Transverse colon (tissue), 4 donors: ENCODE results near the gene DPAGT1. TPM values are rescaled to one million over a fixed set of nuclear protein-coding genes. Genes with fewer than 3 reads are reported as not detected.

Source experiments
- DNase-seq: peaks from one replicate; pipeline ENCODE4 v3.0.0-alpha.2; 2019
- H3K27ac ChIP-seq, 4 donors: fragments of 200-600 bp; sonication (generic); 2 replicates each; pipeline ENCODE4 v1.5.1; 2016 to 2018; ENCODE audit warnings: inconsistent platforms in 4 of 4
- H3K27me3 ChIP-seq: fragments of 200-600 bp; sonication (generic); 2 replicates; pipeline ENCODE4 v1.5.1; 2017; ENCODE audit warnings: inconsistent platforms
- H3K36me3 ChIP-seq, 4 donors: fragments of 200-600 bp; sonication (generic); 2 replicates each; pipeline ENCODE4 v1.5.1; 2017 to 2019; ENCODE audit warnings: inconsistent platforms in 4 of 4
- H3K4me1 ChIP-seq, 4 donors: fragments of 200-600 bp; sonication (generic); 2 replicates each; pipeline ENCODE4 v1.5.1; 2017 to 2020; ENCODE audit warnings: inconsistent platforms in 4 of 4
- H3K4me3 ChIP-seq, 4 donors: fragments of 200-600 bp; sonication (generic); 1 replicate in 1 of 4; 2 replicates in 3 of 4; pipeline versions ENCODE4 v1.5.1 to v1.6.1; 2017 to 2019; ENCODE audit warnings: inconsistent platforms in 4 of 4
- H3K9me3 ChIP-seq, 2 donors: fragments of 200-600 bp; sonication (generic); 2 replicates each; pipeline ENCODE4 v1.5.1; 2017 to 2019; ENCODE audit warnings: inconsistent platforms in 2 of 2
- EP300 ChIP-seq: sonication (generic); formaldehyde crosslinking; IDR thresholded peaks from one replicate; pipeline ENCODE4 v1.6.1; 2017; ENCODE audit warnings: antibody characterized with exemption, low read depth
- POLR2A ChIP-seq: fragments of 450-650 bp; IDR thresholded peaks from one replicate; pipeline ENCODE4 v1.6.1; 2016; ENCODE audit warnings: antibody characterized with exemption, mild to moderate bottlenecking, moderate library complexity
- POLR2AphosphoS5 ChIP-seq, 3 donors: sonication (generic); formaldehyde crosslinking; IDR thresholded peaks; one replicate each; pipeline ENCODE4 v1.6.1; 2016; ENCODE audit warnings: antibody characterized with exemption in 3 of 3
- WGBS, 2 donors: methylation state at CpG; one replicate each; pipeline ENCODE4 v1.1.5; 2018; ENCODE audit warnings: low coverage in 1 of 2; 5-methylcytosine and 5-hydroxymethylcytosine counted together
- in situ Hi-C, 4 donors: fragments of 200-750 bp; cut with MboI; loops; one replicate each; pipeline versions ENCODE4 v1.15.0 to v1.15.1; 2017; ENCODE audit warnings: low sequenced_read_pairs in 3 of 4, low pct_ligation_motif_present in 1 of 4, low pct_unique_long_range_greater_than_20kb in 1 of 4
- intact Hi-C: fragments of 100-400 bp; cut with DNase I; formaldehyde crosslinking; loops from one replicate; pipeline ENCODE4 v1.15.1; 2023; ENCODE audit warnings: low total_unique reads
- total RNA-seq, 4 donors: library from RNA; depleted of rRNA; stranded (reverse); fragments of >200 nt; gene quantifications; one replicate each; pipeline ENCODE4 v1.1.0, GENCODE V29; 2016
- TF ChIP-seq, protein P1 (sequence below), 5 experiments: fragments of 200-600 bp in 3 of 5; fragments of 450-650 bp in 2 of 5; sonication (generic) in 3 of 5; IDR thresholded peaks; 1 replicate in 2 of 5; 2 replicates in 3 of 5; pipeline ENCODE4 v1.5.1; 2016 to 2017; ENCODE audit warnings: antibody characterized with exemption in 5 of 5, inconsistent platforms in 3 of 5, mild to moderate bottlenecking in 2 of 5, moderate library complexity in 1 of 5

Gene DPAGT1
- 10 to 100 TPM in 3 of 4 donors, 1 to 10 TPM in 1; 4.5 to 63.9 (median 26.3) TPM for total RNA-seq

- TF ChIP-seq POLR2AphosphoS5 (IDR thresholded peaks at IDR 0.05) (peak; percentile 48 to 59 (median 54)), POLR2A (no peak)
- Histone ChIP-seq H3K36me3 (peaks cover 0 to 9% (median 1%) of the 10 kb centered on the region in 4 donors), H3K4me3 (peak within 1 kb of the TSS; percentile 61 to 84 (median 66)), H3K4me1 (peaks cover 18 to 38% (median 24%) of the 10 kb centered on the region in 4 donors), H3K9me3 (no peaks in the 10 kb centered on the region), H3K27ac (peak within 1 kb of the TSS; percentile 93 to 98 (median 97)), H3K27me3 (no peaks in the 10 kb centered on the region)
- intact Hi-C loops = no loop called here
- DNase-seq = peak; percentile 92
- 0% methylated on average over 18 to 32 of the region's 32 CpGs for WGBS, 2 donors
- in situ Hi-C loops = no loop called here
Observed at GRCh38 chr11:119101759-119102423, at the start of gene DPAGT1. DPAGT1 (minus strand) TSS chr11:119101853; CDS start chr11:119101655, 198 bp downstream.

GRCh38 chr11:119149786-119150275, 48.2 kb upstream of the DPAGT1 start:
- peak overlapping the region in 3 of 4 donors; percentile 48 to 67 (median 54) for H3K4me3 ChIP-seq
- H3K27ac ChIP-seq = no peak overlapping the region
- 40% methylated on average over 30 of the region's 33 CpGs; no CpG with 5 or more reads in 1 of the 2 donors for WGBS, 2 donors
- intact Hi-C loops = no loop called here
- no peak for DNase-seq
- H3K36me3 ChIP-seq = no peaks in the 10 kb centered on the region
- H3K4me1 ChIP-seq = peaks cover 0 to 17% (median 14%) of the 10 kb centered on the region in 4 donors
- H3K9me3 ChIP-seq = no peaks in the 10 kb centered on the region
- in situ Hi-C loops = no loop called here
- H3K27me3 ChIP-seq = peaks cover 51% of the 10 kb centered on the region
- TF ChIP-seq POLR2AphosphoS5 (IDR thresholded peaks at IDR 0.05) = no peak
- TF ChIP-seq, protein P1, sequence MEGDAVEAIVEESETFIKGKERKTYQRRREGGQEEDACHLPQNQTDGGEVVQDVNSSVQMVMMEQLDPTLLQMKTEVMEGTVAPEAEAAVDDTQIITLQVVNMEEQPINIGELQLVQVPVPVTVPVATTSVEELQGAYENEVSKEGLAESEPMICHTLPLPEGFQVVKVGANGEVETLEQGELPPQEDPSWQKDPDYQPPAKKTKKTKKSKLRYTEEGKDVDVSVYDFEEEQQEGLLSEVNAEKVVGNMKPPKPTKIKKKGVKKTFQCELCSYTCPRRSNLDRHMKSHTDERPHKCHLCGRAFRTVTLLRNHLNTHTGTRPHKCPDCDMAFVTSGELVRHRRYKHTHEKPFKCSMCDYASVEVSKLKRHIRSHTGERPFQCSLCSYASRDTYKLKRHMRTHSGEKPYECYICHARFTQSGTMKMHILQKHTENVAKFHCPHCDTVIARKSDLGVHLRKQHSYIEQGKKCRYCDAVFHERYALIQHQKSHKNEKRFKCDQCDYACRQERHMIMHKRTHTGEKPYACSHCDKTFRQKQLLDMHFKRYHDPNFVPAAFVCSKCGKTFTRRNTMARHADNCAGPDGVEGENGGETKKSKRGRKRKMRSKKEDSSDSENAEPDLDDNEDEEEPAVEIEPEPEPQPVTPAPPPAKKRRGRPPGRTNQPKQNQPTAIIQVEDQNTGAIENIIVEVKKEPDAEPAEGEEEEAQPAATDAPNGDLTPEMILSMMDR (IDR thresholded peaks at IDR 0.05) = no peak

DNA sequence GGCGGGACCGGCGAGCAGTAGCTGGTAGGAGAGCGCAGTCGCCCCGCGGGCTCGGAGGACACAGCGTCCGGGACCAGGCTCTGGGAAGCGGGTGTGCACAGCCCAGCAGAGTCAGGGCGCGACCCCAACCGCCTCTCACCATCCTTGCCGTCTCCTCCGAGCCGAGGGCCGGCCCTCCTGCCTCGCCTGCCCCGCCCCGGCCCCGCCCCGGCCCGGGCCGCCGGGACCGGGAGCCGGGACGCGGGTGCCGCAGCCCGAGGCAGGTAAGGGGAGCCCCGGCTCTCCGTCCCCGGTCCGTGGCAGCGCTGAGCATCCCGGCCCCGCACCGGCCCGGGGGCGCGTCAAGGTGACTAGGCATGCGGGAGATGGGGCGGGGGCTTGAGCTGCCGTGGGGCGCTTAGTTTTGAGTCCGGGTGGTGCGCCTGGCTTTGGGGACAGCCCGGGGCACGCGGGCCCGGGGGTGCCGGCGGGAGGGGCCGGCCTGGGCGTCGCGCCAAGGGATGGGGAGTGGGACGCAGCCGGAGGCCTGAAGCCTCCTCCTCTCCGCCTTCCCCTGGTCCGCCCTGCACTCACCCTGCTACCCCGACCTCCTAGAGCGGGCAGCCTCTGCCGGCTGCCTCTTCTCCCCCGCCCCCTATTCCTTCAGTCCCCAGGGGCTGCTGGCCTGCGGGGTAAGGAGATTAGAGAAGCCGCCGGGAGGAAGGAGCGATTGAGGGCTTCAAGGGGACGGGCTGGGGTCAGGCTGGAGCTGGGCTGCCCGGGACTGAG, 47.5 kb upstream of the DPAGT1 start, which contains the start of gene ABCG4:
Gene ABCG4, plus strand, starts transcription at position 35 of the 768 bp plus-strand sequence. CDS start 914 bp downstream, outside the sequence.
- Histone ChIP-seq H3K4me1 (peaks cover 0 to 19% (median 17%) of the 10 kb centered on the region in 4 donors), H3K9me3 (no peaks in the 10 kb centered on the region), H3K36me3 (no peaks in the 10 kb centered on the region), H3K27me3 (peaks cover 47% of the 10 kb centered on the region), H3K27ac (no peak within 1 kb of the TSS), H3K4me3 (peak within 1 kb of the TSS; percentile 38 to 67 (median 51))
- WGBS, 2 donors = 3% methylated on average over 51 of the region's 73 CpGs; no CpG with 5 or more reads in 1 of the 2 donors
- in situ Hi-C loops (no loop called here), intact Hi-C loops (no loop called here)
- DNase-seq = no peak
- TF ChIP-seq EP300 (no peak), POLR2A (no peak), POLR2AphosphoS5 (IDR thresholded peaks at IDR 0.05) (no peak)
- TF ChIP-seq, protein P1 (IDR thresholded peaks at IDR 0.05) = no peak

- H3K27me3 ChIP-seq = peaks cover 47% of the 10 kb centered on the region
Observed at GRCh38 chr11:119148720-119149017, 47.0 kb upstream of the DPAGT1 start.

More at GRCh38 chr11:119148720-119149017, 47.0 kb upstream of the DPAGT1 start:
- no peak overlapping the region for H3K27ac ChIP-seq
- no peaks in the 10 kb centered on the region for H3K36me3 ChIP-seq
- peak overlapping the region; percentile 38 to 67 (median 51) for H3K4me3 ChIP-seq
- peaks cover 0 to 19% (median 17%) of the 10 kb centered on the region in 4 donors for H3K4me1 ChIP-seq
- no peaks in the 10 kb centered on the region for H3K9me3 ChIP-seq
- TF ChIP-seq, protein P1 (IDR thresholded peaks at IDR 0.05) = no peak
- TF ChIP-seq EP300 = no peak
- no peak for TF ChIP-seq POLR2AphosphoS5 (IDR thresholded peaks at IDR 0.05)
- TF ChIP-seq POLR2A = no peak
- intact Hi-C loops (no loop called here), in situ Hi-C loops (no loop called here)
- 0 to 3% methylated on average over 2 to 16 of the region's 16 CpGs for WGBS, 2 donors
- no peak for DNase-seq
